ENCODE results near the gene VWA2.

DNA sequence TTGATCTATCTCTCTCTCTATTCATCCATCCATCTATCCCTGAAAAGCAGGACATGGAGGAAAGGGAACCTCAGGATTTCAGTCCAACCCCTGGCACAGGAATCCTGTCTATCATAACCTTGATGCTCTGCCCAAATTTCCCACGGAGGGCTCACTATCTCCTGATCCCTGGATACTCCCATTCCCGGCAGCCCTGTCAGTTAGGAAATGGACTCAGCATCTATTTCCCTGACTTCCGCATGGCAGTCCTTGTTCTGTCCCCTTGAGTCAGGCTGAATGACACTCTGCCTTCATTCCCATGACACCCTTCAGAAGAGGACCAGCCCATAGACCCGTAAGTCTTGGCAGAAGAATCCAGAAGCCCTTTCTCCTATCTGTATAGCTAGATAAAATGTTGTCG, 77.7 kb downstream of the VWA2 start:
- TF ChIP-seq, protein P1, sequence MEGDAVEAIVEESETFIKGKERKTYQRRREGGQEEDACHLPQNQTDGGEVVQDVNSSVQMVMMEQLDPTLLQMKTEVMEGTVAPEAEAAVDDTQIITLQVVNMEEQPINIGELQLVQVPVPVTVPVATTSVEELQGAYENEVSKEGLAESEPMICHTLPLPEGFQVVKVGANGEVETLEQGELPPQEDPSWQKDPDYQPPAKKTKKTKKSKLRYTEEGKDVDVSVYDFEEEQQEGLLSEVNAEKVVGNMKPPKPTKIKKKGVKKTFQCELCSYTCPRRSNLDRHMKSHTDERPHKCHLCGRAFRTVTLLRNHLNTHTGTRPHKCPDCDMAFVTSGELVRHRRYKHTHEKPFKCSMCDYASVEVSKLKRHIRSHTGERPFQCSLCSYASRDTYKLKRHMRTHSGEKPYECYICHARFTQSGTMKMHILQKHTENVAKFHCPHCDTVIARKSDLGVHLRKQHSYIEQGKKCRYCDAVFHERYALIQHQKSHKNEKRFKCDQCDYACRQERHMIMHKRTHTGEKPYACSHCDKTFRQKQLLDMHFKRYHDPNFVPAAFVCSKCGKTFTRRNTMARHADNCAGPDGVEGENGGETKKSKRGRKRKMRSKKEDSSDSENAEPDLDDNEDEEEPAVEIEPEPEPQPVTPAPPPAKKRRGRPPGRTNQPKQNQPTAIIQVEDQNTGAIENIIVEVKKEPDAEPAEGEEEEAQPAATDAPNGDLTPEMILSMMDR (IDR thresholded peaks at IDR 0.05) = no peak
- TF ChIP-seq, protein P2, sequence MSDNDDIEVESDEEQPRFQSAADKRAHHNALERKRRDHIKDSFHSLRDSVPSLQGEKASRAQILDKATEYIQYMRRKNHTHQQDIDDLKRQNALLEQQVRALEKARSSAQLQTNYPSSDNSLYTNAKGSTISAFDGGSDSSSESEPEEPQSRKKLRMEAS (IDR thresholded peaks at IDR 0.05; ENCODE audit: low read depth) = no peak
- TF ChIP-seq, protein P3, sequence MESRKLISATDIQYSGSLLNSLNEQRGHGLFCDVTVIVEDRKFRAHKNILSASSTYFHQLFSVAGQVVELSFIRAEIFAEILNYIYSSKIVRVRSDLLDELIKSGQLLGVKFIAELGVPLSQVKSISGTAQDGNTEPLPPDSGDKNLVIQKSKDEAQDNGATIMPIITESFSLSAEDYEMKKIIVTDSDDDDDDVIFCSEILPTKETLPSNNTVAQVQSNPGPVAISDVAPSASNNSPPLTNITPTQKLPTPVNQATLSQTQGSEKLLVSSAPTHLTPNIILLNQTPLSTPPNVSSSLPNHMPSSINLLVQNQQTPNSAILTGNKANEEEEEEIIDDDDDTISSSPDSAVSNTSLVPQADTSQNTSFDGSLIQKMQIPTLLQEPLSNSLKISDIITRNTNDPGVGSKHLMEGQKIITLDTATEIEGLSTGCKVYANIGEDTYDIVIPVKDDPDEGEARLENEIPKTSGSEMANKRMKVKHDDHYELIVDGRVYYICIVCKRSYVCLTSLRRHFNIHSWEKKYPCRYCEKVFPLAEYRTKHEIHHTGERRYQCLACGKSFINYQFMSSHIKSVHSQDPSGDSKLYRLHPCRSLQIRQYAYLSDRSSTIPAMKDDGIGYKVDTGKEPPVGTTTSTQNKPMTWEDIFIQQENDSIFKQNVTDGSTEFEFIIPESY (IDR thresholded peaks at IDR 0.05; ENCODE audit: borderline replicate concordance, low read depth) = no peak
- TF ChIP-seq EP300 (IDR thresholded peaks at IDR 0.05; ENCODE audit: borderline replicate concordance in 1 of 2, low read depth in 1 of 2, low read length in 1 of 2) = no peak
- TF ChIP-seq CHD2 (IDR thresholded peaks at IDR 0.05; ENCODE audit: low read length, partially characterized antibody) = no peak

Data from SK-N-SH (cell line).